Epithelial cell of proximal tubule (primary cell): Measurements from ENCODE around the gene SH3BP2. TPM values are rescaled to one million over a fixed set of nuclear protein-coding genes. Genes with fewer than 3 reads are reported as not detected.
A peak's percentile ranks its signal among the peaks of the same experiment; 100 is the strongest.
"Not testable (repeated sequence)": the region's sequence is repeated elsewhere in the genome, so short reads cannot be mapped to it uniquely, and the experiment has no call there.

Experiments used
- DNase-seq: peaks from one replicate; pipeline ENCODE4 v3.0.0-alpha.2; 2011; ENCODE audit warnings: low read depth
- H3K4me3 ChIP-seq: 2 replicates; pipeline ENCODE4 v1.5.1; 2011; ENCODE audit warnings: low read depth, mild to moderate bottlenecking, low read length
- total RNA-seq: library from RNA; depleted of rRNA; stranded (reverse); fragments of >200 nt; gene quantifications from 2 replicates; pipeline ENCODE4 v1.2.3, GENCODE V29; 2015
- TF ChIP-seq, protein P1 (sequence below): conservative IDR thresholded peaks from 2 replicates; pipeline ENCODE4 v1.5.1; 2012; ENCODE audit warnings: low read depth, mild to moderate bottlenecking, low read length

SH3BP2 gene
- total RNA-seq, 1 donor from 2014 or later, result 53.3 TPM

- H3K4me3 ChIP-seq, result peak overlapping the region; percentile 43
- TF ChIP-seq, protein P1, sequence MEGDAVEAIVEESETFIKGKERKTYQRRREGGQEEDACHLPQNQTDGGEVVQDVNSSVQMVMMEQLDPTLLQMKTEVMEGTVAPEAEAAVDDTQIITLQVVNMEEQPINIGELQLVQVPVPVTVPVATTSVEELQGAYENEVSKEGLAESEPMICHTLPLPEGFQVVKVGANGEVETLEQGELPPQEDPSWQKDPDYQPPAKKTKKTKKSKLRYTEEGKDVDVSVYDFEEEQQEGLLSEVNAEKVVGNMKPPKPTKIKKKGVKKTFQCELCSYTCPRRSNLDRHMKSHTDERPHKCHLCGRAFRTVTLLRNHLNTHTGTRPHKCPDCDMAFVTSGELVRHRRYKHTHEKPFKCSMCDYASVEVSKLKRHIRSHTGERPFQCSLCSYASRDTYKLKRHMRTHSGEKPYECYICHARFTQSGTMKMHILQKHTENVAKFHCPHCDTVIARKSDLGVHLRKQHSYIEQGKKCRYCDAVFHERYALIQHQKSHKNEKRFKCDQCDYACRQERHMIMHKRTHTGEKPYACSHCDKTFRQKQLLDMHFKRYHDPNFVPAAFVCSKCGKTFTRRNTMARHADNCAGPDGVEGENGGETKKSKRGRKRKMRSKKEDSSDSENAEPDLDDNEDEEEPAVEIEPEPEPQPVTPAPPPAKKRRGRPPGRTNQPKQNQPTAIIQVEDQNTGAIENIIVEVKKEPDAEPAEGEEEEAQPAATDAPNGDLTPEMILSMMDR, result no peak
- no peak for DNase-seq
These were observed 36.1 kb upstream of the SH3BP2 start for GRCh38 chr4:2756691-2757350.

GRCh38 chr4:2757426-2757825, 35.5 kb upstream of the SH3BP2 start:
- H3K4me3 ChIP-seq, result no peak overlapping the region
- TF ChIP-seq, protein P1, result no peak
- DNase-seq, result no peak

DNA sequence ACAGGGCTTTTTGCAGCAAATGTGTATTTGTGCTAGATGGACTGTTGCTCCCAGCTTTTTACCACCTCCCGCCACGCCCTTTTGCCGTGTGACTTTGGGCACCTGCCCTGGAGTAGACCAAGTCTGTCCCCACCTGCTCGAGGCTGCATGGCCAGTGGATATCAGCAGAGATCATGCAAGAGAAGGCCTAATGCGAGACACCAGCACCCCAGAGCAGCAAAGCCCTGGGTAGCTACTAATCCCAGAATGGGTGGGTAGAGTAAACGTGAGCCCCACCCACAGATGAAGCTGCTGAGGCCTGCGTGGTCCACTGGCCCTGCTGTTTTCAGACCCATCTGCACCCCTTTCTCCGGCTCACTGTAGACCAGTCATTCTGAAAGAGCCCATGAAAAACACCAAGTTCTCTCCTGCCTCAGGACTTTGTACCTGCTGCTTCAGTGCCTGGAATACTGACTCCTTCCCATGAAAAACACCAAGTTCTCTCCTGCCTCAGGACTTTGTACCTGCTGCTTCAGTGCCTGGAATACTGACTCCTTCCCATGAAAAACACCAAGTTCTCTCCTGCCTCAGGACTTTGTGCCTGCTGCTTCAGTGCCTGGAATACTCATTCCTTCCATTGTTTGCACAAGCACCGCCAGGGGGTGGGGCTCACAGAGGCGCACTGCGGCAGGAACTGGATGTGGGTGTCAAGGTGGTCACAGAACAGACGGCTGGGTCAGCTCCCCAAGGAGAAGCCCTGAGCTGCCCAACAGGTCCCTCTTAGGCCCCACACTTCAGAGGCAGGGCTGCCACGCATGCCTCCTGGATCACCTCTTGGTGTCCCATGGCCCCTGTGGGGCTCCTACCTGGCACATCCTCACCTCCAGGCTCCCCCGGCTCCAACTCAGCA, 31.6 kb upstream of the SH3BP2 start:
- TF ChIP-seq, protein P1, result peak; percentile 43
- peak; percentile 20 for DNase-seq
- no peak overlapping the region for H3K4me3 ChIP-seq

DNA sequence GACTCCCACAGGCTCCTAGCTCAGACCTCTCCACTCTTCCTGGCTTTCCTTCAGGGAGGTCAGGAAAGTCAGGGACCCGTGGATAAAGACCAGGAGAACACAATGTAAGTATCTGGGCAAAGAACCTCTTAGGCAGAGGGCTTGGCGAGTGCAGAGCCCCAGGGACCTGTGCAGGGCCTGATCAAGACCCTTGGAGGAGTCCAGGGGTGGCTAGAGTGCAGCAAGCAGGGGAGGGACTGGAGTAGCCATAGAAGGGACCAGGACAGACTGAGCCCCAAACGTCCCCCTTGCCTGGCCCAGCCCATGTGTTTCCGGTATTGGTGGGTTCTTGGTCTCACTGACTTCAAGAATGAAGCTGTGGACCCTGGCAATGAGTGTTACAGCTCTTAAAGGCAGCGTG, 30.8 kb upstream of the SH3BP2 start:
- DNase-seq, result no peak
- H3K4me3 ChIP-seq, result no peak overlapping the region
- TF ChIP-seq, protein P1, result no peak

DNA sequence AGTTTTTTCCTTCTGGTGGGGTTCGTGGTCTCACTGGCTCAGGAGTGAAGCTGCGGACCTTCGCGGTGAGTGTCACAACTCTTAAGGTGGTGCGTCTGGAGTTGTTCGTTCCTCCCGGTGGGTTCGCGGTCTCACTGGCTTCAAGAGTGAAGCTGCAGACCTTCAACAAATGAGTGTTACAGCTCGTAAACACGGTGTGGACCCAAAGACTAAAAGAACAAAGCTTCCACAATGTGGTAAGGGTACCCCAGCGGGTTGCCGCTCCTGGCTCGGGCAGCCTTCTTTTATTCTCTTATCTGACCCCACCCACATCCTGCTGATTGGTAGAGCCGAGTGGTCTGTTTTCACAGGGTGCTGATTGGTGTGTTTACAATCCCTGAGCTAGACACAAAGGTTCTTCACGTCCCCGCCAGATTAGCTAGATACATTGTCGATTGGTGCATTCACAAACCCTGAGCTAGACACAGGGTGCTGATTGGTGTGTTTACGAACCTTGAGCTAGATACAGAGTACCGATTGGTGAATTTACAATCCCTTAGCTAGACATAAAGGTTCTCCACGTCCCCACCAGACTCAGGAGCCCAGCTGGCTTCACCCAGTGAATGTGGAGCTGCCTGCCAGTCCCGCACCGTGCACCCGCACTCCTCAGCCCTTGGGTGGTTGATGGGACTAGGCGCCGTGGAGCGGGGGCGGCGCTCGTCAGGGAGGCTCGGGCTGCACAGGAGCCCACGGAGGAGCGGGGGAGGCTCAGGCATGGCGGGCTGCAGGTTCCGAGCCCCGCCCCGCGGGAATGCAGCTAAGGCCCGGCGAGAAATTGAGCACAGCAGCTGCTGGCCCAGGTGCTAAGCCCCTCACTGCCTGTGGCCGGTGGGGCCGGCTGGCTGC, 30.2 kb upstream of the SH3BP2 start:
- not testable (repeated sequence) for DNase-seq, H3K4me3 ChIP-seq

- DNase-seq, result no peak
- TF ChIP-seq, protein P1, result no peak
- peak overlapping the region; percentile 54 for H3K4me3 ChIP-seq
These were observed 29.3 kb upstream of the SH3BP2 start for GRCh38 chr4:2763511-2763967.
